GM23248 (cell line): ENCODE measurements around the gene SH3GL3.

Experiments used
- EZH2 ChIP-seq: fragments of 200-600 bp; sonication (generic); IDR thresholded peaks from 2 replicates; pipeline ENCODE4 v1.6.1; 2018; ENCODE audit warnings: antibody characterized with exemption, mild to moderate bottlenecking; ENCODE audit not compliant: insufficient read depth, poor library complexity, severe bottlenecking
- EZH2phosphoT487 ChIP-seq: fragments of 200-600 bp; sonication (generic); IDR thresholded peaks from 2 replicates; pipeline ENCODE4 v1.6.1; 2018; ENCODE audit warnings: antibody characterized with exemption, moderate library complexity, mild to moderate bottlenecking, low read depth; ENCODE audit not compliant: insufficient read depth

DNA sequence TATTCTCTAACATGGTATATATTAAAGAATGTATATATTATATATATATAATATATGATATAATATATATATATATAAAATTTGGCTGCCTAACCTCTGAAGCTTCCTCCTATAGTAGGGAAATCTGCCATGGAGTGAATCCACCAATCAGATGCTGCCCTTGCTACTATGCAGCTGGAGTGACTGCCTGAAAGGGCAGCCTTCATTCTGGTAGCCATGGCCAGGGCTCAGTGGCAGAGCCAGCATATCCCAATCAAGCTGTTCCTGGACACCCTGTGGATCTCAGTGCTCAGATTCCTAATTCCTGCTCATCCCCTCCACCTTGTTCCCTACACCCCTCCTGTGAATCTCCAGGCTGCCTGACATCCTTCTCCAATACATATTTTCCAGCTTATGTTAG is 2.2 kb upstream of the SH3GL3 start:
- no peak for TF ChIP-seq EZH2phosphoT487
- TF ChIP-seq EZH2 = no peak
